GM19438 (cell line): ENCODE data around the gene PHF10.
"Not testable (repeated sequence)": the region's sequence is repeated elsewhere in the genome, so short reads cannot be mapped to it uniquely, and the experiment has no call there.

Experiments
- ATAC-seq: cut with Tn5 transposase; IDR thresholded peaks from one replicate; pipeline ENCODE4 v1.9.1; 2021; ENCODE audit warnings: low read depth; ENCODE audit not compliant: unreplicated experiment

Gene PHF10

DNA sequence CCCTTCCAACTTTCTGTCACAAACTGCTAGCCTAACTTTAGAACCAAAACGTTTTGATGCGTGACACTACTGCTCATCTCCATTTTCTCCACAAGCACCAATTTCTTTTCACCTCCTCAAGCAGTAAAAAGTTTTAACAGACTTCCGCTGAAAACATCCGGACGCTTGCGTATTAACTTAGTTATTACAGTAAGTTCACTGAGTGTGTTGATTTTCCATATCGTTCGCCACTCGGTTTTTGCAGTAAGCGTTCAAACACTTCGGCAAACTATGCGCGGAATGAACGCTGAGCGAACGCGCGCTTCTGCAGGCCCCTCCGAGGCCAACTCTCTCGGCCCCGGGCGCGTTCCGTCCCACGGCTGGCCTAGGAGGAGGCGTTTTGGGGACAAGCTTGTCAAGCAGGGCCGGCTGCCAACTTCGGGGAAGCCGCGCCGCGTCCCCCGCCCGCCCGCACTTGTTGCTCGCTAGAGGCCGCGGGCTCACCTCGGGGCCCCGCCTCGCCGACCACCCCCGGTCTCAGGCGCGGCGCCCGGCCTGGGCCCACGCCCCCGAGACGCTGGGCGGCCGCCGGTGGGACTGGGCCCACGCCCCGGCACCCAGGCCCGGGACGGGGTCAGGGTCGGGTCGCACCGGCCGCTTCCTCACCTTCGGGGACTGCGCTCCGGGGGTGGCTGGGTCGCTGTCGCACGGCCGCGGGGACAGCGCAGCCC, 945 bp downstream of the PHF10 start:
- peak; percentile 39 for ATAC-seq

- peak; percentile 17 for ATAC-seq
Observed at GRCh38 chr6:169722362-169723199, 1.7 kb downstream of the PHF10 start.

DNA sequence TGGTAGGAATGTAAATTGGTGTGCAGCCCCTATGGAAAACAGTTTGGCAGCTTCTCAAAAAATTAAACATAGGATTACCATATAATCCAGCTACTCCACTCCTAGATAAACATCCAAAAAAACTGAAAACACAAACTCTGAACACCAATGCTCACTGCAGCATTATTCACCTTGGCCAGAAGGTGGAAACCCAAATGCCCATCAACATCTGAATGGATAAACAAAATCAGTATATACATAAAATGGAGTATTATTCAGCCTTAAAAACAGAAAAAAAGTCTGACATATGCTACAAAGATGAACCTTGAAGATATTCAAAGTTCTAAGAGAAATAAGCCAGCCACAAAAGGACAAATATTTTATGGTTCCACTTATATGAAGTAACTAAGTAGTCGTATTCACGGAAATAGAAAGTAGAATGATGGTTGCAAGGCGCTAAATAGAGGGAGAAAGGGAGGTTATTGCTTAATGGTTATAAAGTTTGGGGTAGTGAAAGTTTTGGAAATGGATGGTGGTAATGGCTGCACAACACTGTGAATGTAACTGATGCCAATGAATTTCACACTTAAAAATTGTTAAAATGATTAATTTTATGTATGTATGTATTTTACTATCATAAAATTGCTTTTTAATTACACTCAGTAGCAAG, 4.0 kb downstream of the PHF10 start:
- no peak for ATAC-seq

DNA sequence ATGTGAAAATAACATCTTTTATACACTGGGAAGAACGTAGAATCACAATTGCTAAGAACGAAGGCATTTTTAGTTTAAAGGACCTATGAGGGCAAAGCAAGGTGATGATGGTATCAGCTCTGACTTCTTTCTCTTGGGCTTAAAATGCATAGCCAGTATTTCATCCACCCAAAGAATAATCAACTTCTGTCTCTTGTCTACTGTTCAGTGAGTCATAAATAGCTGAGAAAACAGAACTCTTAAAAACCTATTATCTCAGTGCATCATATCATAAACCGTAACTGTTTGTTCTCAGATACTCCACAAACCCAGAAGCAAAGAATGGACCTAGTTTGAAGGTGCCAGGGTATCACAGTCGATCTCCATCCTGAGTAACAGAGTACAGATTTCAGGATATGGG, 5.2 kb downstream of the PHF10 start:
- no peak for ATAC-seq

DNA sequence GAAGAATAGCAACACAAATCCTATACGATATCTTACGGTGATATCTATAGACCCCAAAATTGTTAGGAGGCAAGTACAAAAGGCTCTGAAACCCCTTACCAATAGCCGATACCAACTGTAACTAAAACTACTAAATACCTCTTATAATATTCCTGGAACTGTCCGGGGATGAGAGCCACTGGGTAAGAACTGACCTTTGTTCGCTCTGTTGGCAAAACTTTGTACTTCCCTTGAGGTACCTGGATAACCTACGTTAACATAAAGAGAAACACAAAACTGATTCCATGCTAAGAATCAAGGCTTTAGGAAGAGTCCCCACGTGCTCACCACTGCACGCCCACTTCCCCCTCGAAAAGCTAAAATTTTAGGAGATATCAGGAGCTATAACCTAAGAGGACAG, 9.7 kb downstream of the PHF10 start:
- ATAC-seq = no peak

DNA sequence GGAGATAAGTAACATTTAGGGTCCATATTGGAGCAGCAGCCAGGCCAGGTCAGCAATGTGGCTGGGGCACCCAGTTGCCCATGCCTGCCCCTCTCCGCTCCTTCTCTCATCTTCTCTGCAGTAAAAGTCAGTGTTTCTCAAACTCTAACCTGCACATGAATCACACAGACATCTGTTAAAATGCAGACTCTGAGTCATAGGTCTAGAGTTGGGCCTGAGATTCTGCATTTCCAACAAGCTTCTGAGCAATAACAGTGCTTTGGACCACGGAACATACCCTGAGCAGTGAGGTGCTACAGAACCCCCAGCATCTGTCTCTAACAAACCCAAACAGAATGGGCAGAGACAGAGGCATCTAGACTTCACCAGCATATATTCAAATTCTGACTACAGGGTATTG, 10.1 kb downstream of the PHF10 start:
- no peak for ATAC-seq

DNA sequence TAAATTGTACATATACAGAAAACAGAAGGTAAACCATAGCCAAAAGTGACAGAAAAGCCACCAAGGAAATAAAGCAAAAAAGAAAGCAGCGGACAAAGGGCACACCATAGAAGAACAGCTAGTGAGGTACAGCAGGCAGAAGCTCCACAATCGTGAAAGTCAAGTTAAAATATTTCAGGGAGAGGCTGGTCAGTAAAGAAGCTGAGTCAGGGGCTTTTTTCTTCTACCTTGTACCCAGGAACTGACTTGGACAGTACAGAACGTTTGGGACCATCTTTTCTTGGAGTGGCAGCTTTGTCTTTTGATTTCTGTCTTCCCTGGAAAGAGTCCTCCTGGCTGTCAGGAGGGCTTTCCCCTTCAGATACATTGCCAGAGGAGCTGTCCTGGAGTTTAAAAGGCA, 14.3 kb downstream of the PHF10 start:
- ATAC-seq = no peak

- ATAC-seq = no peak
Observed at GRCh38 chr6:169709293-169709692, 15.0 kb downstream of the PHF10 start.

GRCh38 chr6:169707772-169708171, 16.5 kb downstream of the PHF10 start:
- ATAC-seq = no peak

GRCh38 chr6:169702840-169703246, 21.5 kb downstream of the PHF10 start:
- peak; percentile 11 for ATAC-seq

DNA sequence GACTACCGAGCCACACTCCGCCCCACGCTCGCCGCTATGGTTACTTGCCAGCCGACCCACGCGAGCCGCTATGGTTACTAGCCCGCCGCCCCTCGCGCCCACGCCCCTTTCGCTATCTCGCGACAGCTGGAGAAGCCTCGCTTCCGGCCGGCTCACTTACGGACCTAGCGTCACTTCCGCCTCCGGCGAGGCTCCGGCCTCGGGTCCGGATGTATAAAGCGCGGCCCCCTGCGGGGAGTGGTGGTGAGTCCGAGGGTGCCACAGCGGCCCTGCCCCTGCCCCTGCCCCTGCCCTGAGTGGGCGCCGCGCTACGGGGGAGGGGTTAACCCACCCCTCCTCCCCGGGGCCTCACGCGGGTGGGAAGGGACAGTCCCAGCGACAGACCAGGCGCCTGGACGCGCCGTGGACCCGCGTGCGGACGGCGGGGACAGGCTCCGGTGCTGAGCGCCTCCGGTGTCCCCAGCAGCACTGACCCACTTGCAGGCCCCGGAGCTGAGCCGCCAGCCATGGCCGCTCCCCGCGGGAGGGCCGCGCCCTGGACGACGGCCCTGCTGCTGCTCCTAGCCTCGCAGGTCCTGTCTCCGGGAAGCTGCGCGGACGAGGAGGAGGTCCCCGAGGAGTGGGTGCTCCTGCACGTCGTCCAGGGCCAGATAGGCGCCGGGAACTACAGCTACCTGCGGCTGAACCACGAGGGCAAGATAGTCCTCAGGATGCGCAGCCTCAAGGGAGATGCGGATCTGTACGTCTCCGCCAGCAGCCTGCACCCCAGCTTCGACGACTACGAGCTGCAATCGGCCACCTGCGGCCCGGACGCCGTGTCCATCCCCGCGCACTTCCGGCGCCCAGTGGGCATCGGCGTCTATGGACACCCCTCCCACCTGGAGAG, 22.1 kb downstream of the PHF10 start, which contains the start of the genes C6orf120 and WDR27:
Gene C6orf120 (plus strand): TSS at position 173 of the 886 bp plus-strand sequence. CDS start 334 bp downstream, at position 507.
Gene WDR27 (minus strand): TSS at position 76 of the 886 bp plus-strand sequence. CDS start 13,024 bp downstream, outside the sequence.
- ATAC-seq = peak; percentile 92

- ATAC-seq = peak; percentile 12
Observed at GRCh38 chr6:169701311-169701953, 22.9 kb downstream of the PHF10 start.

GRCh38 chr6:169700296-169700695, 24.0 kb downstream of the PHF10 start:
- no peak for ATAC-seq

GRCh38 chr6:169697115-169697514, 27.2 kb downstream of the PHF10 start:
- not testable (repeated sequence) for ATAC-seq

DNA sequence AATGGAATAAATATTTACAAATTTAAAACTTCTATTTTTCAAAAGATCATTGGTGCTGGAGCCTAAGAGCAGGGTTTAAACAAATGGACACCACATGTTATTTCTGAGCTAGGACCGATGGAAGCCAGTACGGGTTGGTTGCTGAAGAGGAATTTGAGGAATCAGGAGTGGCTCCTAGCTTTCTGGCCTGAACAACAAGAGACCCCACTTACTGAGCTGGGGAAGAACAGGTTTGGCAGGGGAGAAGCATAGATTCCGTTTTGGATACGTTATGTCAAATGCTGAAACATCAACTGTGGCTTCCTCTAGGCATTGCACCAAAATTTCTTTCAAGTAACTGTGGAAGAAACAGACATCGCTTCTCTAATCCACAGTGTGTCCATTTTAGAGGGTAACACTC, 29.2 kb downstream of the PHF10 start:
- ATAC-seq = no peak

GRCh38 chr6:169692516-169692915, 31.8 kb downstream of the PHF10 start:
- ATAC-seq = no peak

DNA sequence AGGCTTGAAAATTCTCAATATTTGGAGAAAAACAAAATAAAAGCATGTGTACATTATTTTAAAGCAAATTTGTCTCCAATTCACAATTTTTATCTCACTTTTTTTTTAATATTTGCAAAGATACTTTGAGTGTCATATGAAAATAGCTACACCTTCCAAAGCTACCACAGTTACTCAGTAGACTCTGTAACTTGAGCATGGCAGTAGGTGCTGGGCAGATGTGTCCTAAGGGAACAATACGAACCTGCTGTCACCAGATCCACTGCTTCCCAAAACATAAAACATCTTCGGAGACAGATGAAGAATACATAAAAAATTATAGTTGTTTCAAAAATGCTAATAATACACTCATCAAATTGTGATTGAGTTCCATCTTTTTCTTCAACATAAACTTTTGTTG, 33.0 kb downstream of the PHF10 start:
- no peak for ATAC-seq

GRCh38 chr6:169689287-169689686, 35.0 kb downstream of the PHF10 start:
- ATAC-seq = no peak

- ATAC-seq = no peak
Observed at GRCh38 chr6:169685860-169686259, 38.4 kb downstream of the PHF10 start.

GRCh38 chr6:169684056-169684455, 40.2 kb downstream of the PHF10 start:
- no peak for ATAC-seq
